ENCODE results near the gene S100A2. TPM values are rescaled to one million over a fixed set of nuclear protein-coding genes. Genes with fewer than 3 reads are reported as not detected.

S100A2 gene
- total RNA-seq, 4 donors from 2014 or later, result 14.7 TPM; not detected in 3

GRCh38 chr1:153571706-153572105, 6.1 kb upstream of the S100A2 start:
- DNase-seq (no peak), ATAC-seq (no peak)
- Histone ChIP-seq H3K9me3 (no peaks in the 10 kb centered on the region), H3K27ac (peak overlapping the region in 2 of 4 donors; percentile 70 to 77), H3K27me3 (no peaks in the 10 kb centered on the region), H3K4me3 (no peak overlapping the region), H3K36me3 (no peaks in the 10 kb centered on the region), H3K4me1 (peaks cover 23 to 36% of the 10 kb centered on the region in 2 donors)
- in situ Hi-C loops (cut with MboI; ENCODE audit: low sequenced_read_pairs in 4 of 4), result no loop called here
- no peak for TF ChIP-seq POLR2A (IDR thresholded peaks at IDR 0.05)
- intact Hi-C loops (cut with DNase I; ENCODE audit: low total_unique reads), result loop anchor here (1.0 kb wide), 2 partner anchors 47 to 178 kb away; no protein-coding TSS in a partner anchor

- no peaks in the 10 kb centered on the region for H3K27me3 ChIP-seq
- no peaks in the 10 kb centered on the region for H3K9me3 ChIP-seq
- ATAC-seq, result no peak
- no peaks in the 10 kb centered on the region for H3K36me3 ChIP-seq
- H3K4me3 ChIP-seq, result no peak overlapping the region
- intact Hi-C loops (cut with DNase I; ENCODE audit: low total_unique reads), result no loop called here
- TF ChIP-seq CTCF (IDR thresholded peaks at IDR 0.05 in 4 of 5, conservative IDR thresholded peaks at IDR 0.05 in 1 of 5) (no peak), POLR2A (IDR thresholded peaks at IDR 0.05) (no peak)
- in situ Hi-C loops (cut with MboI; ENCODE audit: low sequenced_read_pairs in 4 of 4), result no loop called here
- H3K4me1 ChIP-seq, result peaks cover 29 to 44% of the 10 kb centered on the region in 2 donors
- DNase-seq, result no peak
- no peak overlapping the region for H3K27ac ChIP-seq
Measured at GRCh38 chr1:153570874-153571273, 5.2 kb upstream of the S100A2 start.

GRCh38 chr1:153569465-153569864, 3.8 kb upstream of the S100A2 start:
- Histone ChIP-seq H3K4me3 (no peak overlapping the region), H3K36me3 (no peaks in the 10 kb centered on the region), H3K4me1 (peaks cover 34 to 51% of the 10 kb centered on the region in 2 donors), H3K27ac (no peak overlapping the region), H3K9me3 (no peaks in the 10 kb centered on the region), H3K27me3 (no peaks in the 10 kb centered on the region)
- ATAC-seq, result no peak
- no peak for DNase-seq
- in situ Hi-C loops (cut with MboI; ENCODE audit: low sequenced_read_pairs in 4 of 4) (loop anchor here in 3 of 4 donors (5.0 to 10.0 kb wide), 2 partner anchors 37 to 55 kb away; no protein-coding TSS in a partner anchor), intact Hi-C loops (cut with DNase I; ENCODE audit: low total_unique reads) (loop anchor here (5.0 to 10.0 kb wide), 3 partner anchors 103 to 418 kb away; partner anchors contain the start of genes ILF2, RAB13 and S100A9)
- TF ChIP-seq POLR2A (IDR thresholded peaks at IDR 0.05), result no peak
- no peak for TF ChIP-seq CTCF (IDR thresholded peaks at IDR 0.05 in 4 of 5, conservative IDR thresholded peaks at IDR 0.05 in 1 of 5)

GRCh38 chr1:153568367-153569099, 2.9 kb upstream of the S100A2 start:
- Histone ChIP-seq H3K36me3 (no peaks in the 10 kb centered on the region), H3K9me3 (no peaks in the 10 kb centered on the region), H3K4me1 (peaks cover 34 to 51% of the 10 kb centered on the region in 2 donors), H3K4me3 (peak overlapping the region; percentile 28 to 52 (median 40)), H3K27me3 (no peaks in the 10 kb centered on the region), H3K27ac (peak overlapping the region; percentile 87 to 94 (median 92))
- TF ChIP-seq CTCF (IDR thresholded peaks at IDR 0.05 in 4 of 5, conservative IDR thresholded peaks at IDR 0.05 in 1 of 5), result peak; percentile 97 to 100 (median 99)
- TF ChIP-seq POLR2A (IDR thresholded peaks at IDR 0.05), result no peak
- DNase-seq (peak; percentile 78 to 91), ATAC-seq (peak; percentile 28 to 37)
- in situ Hi-C loops (cut with MboI; ENCODE audit: low sequenced_read_pairs in 4 of 4), result loop anchor here in 3 of 4 donors (5.0 to 10.0 kb wide), 2 partner anchors 36 to 54 kb away; no protein-coding TSS in a partner anchor
- intact Hi-C loops (cut with DNase I; ENCODE audit: low total_unique reads), result loop anchor here (1.0 to 10.0 kb wide), 5 partner anchors 35 to 419 kb away; partner anchors contain the start of genes ILF2, RAB13 and S100A9
